ENCODE measurements around the gene CXCL14.
A peak's percentile ranks its signal among the peaks of the same experiment; 100 is the strongest.

Gene CXCL14

GRCh38 chr5:135566422-135567400, 12.1 kb downstream of the CXCL14 start:
- FAIRE-seq = no peak

GRCh38 chr5:135565725-135566421, 12.9 kb downstream of the CXCL14 start:
- peak; percentile 93 for FAIRE-seq

GRCh38 chr5:135565266-135565665, 13.5 kb downstream of the CXCL14 start:
- FAIRE-seq = no peak

- FAIRE-seq = no peak
Measured at GRCh38 chr5:135564331-135564730, 14.5 kb downstream of the CXCL14 start.

GRCh38 chr5:135561266-135561665, 17.5 kb downstream of the CXCL14 start:
- no peak for FAIRE-seq

GRCh38 chr5:135560858-135561257, 17.9 kb downstream of the CXCL14 start:
- peak; percentile 95 for FAIRE-seq

GRCh38 chr5:135559354-135559753, 19.4 kb downstream of the CXCL14 start:
- no peak for FAIRE-seq

GRCh38 chr5:135557076-135557838, 21.5 kb downstream of the CXCL14 start:
- FAIRE-seq = no peak

GRCh38 chr5:135556620-135557019, 22.2 kb downstream of the CXCL14 start:
- no peak for FAIRE-seq

GRCh38 chr5:135555530-135555929, 23.3 kb downstream of the CXCL14 start:
- FAIRE-seq = no peak

GRCh38 chr5:135553688-135554462, 24.9 kb downstream of the CXCL14 start:
- peak; percentile 40 for FAIRE-seq

- FAIRE-seq = peak; percentile 86
Measured at GRCh38 chr5:135551593-135552447, 27.0 kb downstream of the CXCL14 start.

GRCh38 chr5:135549413-135549812, 29.4 kb downstream of the CXCL14 start:
- FAIRE-seq = no peak

- FAIRE-seq = no peak
Measured at GRCh38 chr5:135547590-135548254, 31.1 kb downstream of the CXCL14 start.

GRCh38 chr5:135546912-135547311, 31.9 kb downstream of the CXCL14 start:
- FAIRE-seq = no peak

GRCh38 chr5:135546101-135546500, 32.7 kb downstream of the CXCL14 start:
- no peak for FAIRE-seq

GRCh38 chr5:135545099-135545498, 33.7 kb downstream of the CXCL14 start:
- FAIRE-seq = no peak

GRCh38 chr5:135543485-135544304, 35.1 kb downstream of the CXCL14 start:
- no peak for FAIRE-seq

GRCh38 chr5:135543001-135543484, 35.7 kb downstream of the CXCL14 start:
- FAIRE-seq = no peak

Measured in G401.6 (cell line).